Measurements from ENCODE around the gene CA9.

Gene CA9

GRCh38 chr9:35717132-35717870, 43.6 kb downstream of the CA9 start:
- no peak overlapping the region for H3K4me3 ChIP-seq (ENCODE audit: low read length)
- no peak for TF ChIP-seq ZNF274 (IDR thresholded peaks at IDR 0.05; ENCODE audit: low read depth, low read length)

DNA sequence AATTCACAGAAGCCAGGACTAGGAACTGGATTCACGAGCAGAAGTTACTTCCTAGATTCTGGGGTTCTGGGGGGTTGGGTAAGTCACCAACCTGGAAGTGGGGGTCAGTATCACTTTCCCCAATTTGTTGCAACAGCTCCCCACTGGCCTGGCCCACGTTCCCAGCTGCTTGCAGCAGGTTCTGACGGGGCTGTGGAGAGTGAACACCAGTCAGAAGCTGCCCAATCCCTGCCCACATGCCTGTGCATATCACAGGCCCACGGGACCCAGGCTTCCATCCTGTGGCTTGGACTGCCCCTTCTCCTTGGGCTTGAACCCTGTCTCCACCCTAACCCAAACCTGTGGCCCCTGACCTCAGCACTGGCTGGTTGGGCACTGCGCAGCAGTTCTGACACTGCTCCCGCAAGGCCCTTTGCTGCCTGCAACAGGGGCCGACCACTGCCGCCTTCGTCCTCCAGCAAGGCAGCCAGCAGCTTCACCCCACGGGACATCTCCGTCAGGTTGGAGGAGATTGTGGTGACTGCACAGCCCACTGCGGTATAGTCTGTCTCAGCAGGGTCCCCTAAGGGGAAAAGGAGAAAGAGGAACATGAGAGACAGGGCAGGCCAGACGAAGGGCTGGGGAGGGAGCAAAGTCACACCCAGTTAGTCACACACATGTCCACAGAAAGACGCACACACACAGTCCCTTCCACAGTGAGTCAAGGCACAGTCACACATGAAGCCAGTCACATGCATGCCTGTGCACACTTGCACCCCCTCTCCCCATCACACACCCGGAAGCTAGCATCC, 45.2 kb downstream of the CA9 start:
- no peak overlapping the region for H3K4me3 ChIP-seq (ENCODE audit: low read length)
- TF ChIP-seq ZNF274 (IDR thresholded peaks at IDR 0.05; ENCODE audit: low read depth, low read length) = no peak

- H3K4me3 ChIP-seq (ENCODE audit: low read length) = no peak overlapping the region
- no peak for TF ChIP-seq ZNF274 (IDR thresholded peaks at IDR 0.05; ENCODE audit: low read depth, low read length)
Observed at GRCh38 chr9:35719546-35719945, 45.8 kb downstream of the CA9 start.

DNA sequence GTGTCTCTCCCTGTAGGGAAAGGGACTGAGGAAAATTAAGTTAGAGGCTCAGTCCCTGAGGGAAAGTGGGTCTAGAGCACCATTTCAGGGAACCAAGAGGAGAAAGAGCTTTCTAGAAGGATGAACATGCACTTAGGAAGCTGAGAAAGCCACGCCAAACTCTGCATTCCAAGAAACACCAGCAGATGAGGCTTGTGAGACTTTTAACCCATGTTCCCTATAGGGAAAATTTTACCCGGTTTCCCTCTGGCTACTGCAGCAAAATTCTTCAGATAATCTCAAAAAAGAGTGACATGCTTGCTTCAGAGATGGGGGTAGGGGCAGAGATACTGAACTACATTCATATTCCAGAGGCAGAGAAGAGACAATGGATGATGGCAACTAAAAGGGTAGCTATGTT, 49.7 kb downstream of the CA9 start:
- no peak overlapping the region for H3K4me3 ChIP-seq (ENCODE audit: low read length)
- no peak for TF ChIP-seq ZNF274 (IDR thresholded peaks at IDR 0.05; ENCODE audit: low read depth, low read length)

GRCh38 chr9:35723908-35724307, 50.2 kb downstream of the CA9 start:
- H3K4me3 ChIP-seq (ENCODE audit: low read length) = no peak overlapping the region
- TF ChIP-seq ZNF274 (IDR thresholded peaks at IDR 0.05; ENCODE audit: low read depth, low read length) = no peak

DNA sequence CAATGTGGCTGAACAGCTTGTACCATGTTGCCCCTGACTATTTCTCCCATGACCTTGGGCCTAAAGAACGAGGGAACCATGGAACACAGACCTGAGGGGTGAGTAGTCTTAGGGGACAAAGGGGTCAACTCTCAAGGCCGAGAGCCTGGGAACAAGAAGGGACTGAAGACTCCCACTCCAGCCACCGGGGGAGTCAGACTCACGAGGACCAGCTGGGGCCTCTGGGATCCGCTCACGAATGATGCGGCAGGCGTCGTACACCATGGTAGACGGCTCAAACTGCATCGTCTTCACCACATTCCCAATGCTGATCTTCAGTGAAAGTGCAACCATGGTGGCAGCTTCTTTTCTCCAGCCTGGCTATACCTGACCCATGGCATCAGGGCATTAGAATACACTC, 51.6 kb downstream of the CA9 start:
- TF ChIP-seq ZNF274 (IDR thresholded peaks at IDR 0.05; ENCODE audit: low read depth, low read length) = no peak
- H3K4me3 ChIP-seq (ENCODE audit: low read length) = no peak overlapping the region

- TF ChIP-seq ZNF274 (IDR thresholded peaks at IDR 0.05; ENCODE audit: low read depth, low read length) = no peak
- peak overlapping the region; percentile 72; the same call in 1 of the 2 replicates for H3K4me3 ChIP-seq (ENCODE audit: low read length)
Observed at GRCh38 chr9:35726931-35727330, 53.2 kb downstream of the CA9 start.

GRCh38 chr9:35727676-35728040, 53.9 kb downstream of the CA9 start:
- H3K4me3 ChIP-seq (ENCODE audit: low read length) = peak overlapping the region; percentile 72; the same call in 1 of the 2 replicates
- no peak for TF ChIP-seq ZNF274 (IDR thresholded peaks at IDR 0.05; ENCODE audit: low read depth, low read length)

GRCh38 chr9:35728041-35728971, 54.6 kb downstream of the CA9 start:
- peak overlapping the region; percentile 72; the same call in 1 of the 2 replicates for H3K4me3 ChIP-seq (ENCODE audit: low read length)

DNA sequence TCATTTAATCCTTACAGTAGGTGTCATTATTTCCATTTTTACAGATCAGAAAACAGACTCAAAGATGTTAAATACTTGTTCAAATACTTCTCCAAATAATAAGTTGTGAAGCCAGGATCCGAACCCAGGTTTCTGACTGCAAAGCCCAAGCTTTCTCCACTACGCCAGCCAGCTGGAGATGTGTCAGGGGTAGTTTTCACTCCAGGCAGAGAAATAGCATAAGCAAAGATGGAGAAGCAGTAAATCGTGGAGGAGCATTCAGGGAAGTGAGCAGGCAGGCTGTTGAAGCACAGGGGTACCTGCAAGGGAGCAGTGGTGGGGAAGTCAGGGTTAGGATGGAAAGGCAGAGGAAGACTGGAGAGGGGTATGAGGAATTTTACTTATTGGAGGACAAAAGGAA, 55.4 kb downstream of the CA9 start:
- no peak for TF ChIP-seq ZNF274 (IDR thresholded peaks at IDR 0.05; ENCODE audit: low read depth, low read length)
- H3K4me3 ChIP-seq (ENCODE audit: low read length) = peak overlapping the region; percentile 83

More at GRCh38 chr9:35728041-35728971, 54.6 kb downstream of the CA9 start:
- no peak for TF ChIP-seq ZNF274 (IDR thresholded peaks at IDR 0.05; ENCODE audit: low read depth, low read length)

DNA sequence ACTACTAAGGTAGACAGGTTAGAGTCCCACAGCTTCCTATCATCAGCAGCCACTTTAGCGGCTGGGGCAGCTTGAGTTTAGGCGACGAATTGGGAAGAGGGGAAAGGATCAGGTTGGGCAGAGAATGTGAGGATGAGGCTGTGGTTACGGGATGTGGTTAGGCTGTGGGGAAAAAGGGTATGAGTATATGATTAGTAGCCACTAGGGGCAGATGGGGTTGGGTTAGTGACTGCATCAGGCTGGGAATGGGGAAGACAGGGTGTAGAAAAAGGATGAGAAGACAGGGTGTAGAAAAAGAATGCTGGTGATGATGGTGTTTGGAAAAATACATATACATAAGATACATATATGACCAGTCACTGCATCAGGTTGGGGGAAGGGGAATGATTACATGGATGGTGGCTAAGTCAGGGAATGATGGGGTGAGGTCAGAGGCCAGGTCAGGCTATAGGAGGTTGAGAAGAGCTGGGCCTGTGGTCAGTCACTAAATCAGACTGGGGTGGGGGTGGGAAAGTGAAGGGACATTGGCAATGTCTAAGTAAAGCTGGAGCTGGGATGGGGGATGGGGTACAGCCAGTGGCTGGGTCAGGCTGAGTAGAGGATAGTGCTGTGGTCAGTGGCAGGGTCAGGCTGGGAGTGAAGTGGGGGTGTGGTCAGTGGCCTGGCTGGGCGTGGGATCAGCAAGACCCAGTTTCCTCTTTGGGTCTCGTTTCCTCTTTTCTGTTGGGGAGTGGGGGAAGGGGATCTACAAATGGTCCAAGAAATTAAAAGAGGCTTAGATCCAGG, 56.2 kb downstream of the CA9 start:
- no peak for TF ChIP-seq ZNF274 (IDR thresholded peaks at IDR 0.05; ENCODE audit: low read depth, low read length)
- peak overlapping the region; percentile 83 for H3K4me3 ChIP-seq (ENCODE audit: low read length)

DNA sequence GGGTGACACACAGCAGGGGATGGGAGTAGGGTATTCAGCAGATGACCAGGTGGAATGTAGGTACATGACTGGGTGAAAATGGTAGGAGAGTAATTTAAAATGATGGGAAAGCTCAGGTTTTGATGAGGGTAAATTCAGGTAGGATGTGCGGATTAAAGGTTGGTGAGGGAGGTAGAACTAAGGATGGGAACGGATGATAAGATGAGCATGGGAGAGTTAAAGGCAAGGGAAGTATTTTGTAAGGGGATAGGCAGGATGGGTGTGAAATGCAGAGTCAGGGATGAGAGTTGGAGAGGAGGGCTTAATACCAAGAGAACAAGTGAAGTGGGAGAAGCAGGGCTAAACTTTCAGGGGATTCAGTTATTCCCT, 56.7 kb downstream of the CA9 start:
- TF ChIP-seq ZNF274 (IDR thresholded peaks at IDR 0.05; ENCODE audit: low read depth, low read length) = no peak
- peak overlapping the region; percentile 83 for H3K4me3 ChIP-seq (ENCODE audit: low read length)
